Keratinocyte (primary cell): ENCODE measurements around the gene NCS1.

ENCODE experiments used
- EZH2 ChIP-seq: IDR thresholded peaks from one replicate; pipeline ENCODE4 v1.6.1; 2012; ENCODE audit warnings: inconsistent platforms, mild to moderate bottlenecking, low read length, moderate library complexity
- TF ChIP-seq, protein P1 (sequence below), 3 experiments: IDR thresholded peaks in 1 of 3; conservative IDR thresholded peaks in 1 of 3; optimal IDR thresholded peaks in 1 of 3; 2 replicates in 2 of 3; 3 replicates in 1 of 3; pipeline versions ENCODE3 to v1.5.1; 2011; ENCODE audit warnings: low read length in 3 of 3, mild to moderate bottlenecking in 3 of 3, moderate library complexity in 2 of 3, control low read depth in 1 of 3, inconsistent platforms in 1 of 3; ENCODE audit not compliant: insufficient read depth in 2 of 3; ENCODE audit errors: extremely low read depth in 1 of 3

DNA sequence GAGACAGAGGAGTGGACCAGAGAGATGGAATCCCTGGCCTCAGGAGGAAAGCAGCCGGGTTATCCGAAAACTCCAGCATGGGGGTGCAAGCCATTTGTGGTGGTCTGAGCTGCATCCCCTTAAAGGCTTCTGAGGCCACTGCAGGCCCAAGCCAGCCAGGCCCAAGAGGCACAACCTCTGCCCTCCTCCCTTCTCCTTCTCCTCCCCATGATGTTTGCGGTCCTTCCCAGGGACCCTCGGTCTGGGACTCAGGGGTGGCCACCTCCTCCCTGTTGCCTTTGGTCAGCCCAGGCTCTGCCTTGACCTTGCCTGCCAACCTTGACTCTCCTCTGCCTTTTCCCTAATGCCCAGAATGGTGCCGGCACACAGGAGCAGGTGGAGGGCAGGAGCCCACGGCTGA, 4.6 kb downstream of the NCS1 start:
- TF ChIP-seq, protein P1, sequence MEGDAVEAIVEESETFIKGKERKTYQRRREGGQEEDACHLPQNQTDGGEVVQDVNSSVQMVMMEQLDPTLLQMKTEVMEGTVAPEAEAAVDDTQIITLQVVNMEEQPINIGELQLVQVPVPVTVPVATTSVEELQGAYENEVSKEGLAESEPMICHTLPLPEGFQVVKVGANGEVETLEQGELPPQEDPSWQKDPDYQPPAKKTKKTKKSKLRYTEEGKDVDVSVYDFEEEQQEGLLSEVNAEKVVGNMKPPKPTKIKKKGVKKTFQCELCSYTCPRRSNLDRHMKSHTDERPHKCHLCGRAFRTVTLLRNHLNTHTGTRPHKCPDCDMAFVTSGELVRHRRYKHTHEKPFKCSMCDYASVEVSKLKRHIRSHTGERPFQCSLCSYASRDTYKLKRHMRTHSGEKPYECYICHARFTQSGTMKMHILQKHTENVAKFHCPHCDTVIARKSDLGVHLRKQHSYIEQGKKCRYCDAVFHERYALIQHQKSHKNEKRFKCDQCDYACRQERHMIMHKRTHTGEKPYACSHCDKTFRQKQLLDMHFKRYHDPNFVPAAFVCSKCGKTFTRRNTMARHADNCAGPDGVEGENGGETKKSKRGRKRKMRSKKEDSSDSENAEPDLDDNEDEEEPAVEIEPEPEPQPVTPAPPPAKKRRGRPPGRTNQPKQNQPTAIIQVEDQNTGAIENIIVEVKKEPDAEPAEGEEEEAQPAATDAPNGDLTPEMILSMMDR (optimal IDR thresholded peaks at IDR 0.05 in 1 of 3, IDR thresholded peaks at IDR 0.05 in 1 of 3, conservative IDR thresholded peaks at IDR 0.05 in 1 of 3; ENCODE audit: extremely low read depth in 1 of 3, insufficient read depth in 2 of 3, low read length in 3 of 3), result no peak
- TF ChIP-seq EZH2, result no peak
